Measurements from ENCODE around the gene GPSM1.

GRCh38 chr9:136341769-136342168 lies 14.4 kb downstream of the GPSM1 start:
- TF ChIP-seq EZH2 (IDR thresholded peaks at IDR 0.05; ENCODE audit: low read length, unreplicated experiment), result no peak
- TF ChIP-seq, protein P1, sequence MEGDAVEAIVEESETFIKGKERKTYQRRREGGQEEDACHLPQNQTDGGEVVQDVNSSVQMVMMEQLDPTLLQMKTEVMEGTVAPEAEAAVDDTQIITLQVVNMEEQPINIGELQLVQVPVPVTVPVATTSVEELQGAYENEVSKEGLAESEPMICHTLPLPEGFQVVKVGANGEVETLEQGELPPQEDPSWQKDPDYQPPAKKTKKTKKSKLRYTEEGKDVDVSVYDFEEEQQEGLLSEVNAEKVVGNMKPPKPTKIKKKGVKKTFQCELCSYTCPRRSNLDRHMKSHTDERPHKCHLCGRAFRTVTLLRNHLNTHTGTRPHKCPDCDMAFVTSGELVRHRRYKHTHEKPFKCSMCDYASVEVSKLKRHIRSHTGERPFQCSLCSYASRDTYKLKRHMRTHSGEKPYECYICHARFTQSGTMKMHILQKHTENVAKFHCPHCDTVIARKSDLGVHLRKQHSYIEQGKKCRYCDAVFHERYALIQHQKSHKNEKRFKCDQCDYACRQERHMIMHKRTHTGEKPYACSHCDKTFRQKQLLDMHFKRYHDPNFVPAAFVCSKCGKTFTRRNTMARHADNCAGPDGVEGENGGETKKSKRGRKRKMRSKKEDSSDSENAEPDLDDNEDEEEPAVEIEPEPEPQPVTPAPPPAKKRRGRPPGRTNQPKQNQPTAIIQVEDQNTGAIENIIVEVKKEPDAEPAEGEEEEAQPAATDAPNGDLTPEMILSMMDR (conservative IDR thresholded peaks at IDR 0.05; ENCODE audit: low read depth, low read length), result no peak
- TF ChIP-seq EZH2phosphoT487 (IDR thresholded peaks at IDR 0.05; ENCODE audit: borderline replicate concordance, low read length), result no peak

Measured in PC-3 (cell line).